GM19463 (cell line): ENCODE results near the gene ABCC6.
"Not testable (repeated sequence)": the region's sequence is repeated elsewhere in the genome, so short reads cannot be mapped to it uniquely, and the experiment has no call there.

Experiments
- ATAC-seq: cut with Tn5 transposase; IDR thresholded peaks from one replicate; pipeline ENCODE4 v1.9.1; 2021; ENCODE audit warnings: mild to moderate bottlenecking, moderate library complexity; ENCODE audit not compliant: unreplicated experiment

ABCC6 gene

DNA sequence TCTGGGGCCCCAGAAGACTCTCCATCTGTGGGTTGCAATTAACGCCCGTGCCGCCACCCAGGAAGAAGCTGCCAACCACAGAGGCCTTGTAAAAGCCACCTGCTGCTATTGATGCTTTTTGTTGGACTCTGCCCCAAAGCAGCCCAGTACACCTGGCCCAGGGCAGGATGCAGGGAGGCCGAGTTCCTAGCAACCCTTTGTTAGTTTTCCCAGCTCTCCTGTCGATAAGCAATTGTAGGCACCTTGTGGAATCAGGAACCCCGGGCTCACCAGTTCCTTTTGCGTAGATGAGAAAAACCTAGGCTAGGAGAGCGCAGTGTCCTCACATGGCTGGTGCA is 103.3 kb downstream of the ABCC6 start:
- ATAC-seq = no peak

DNA sequence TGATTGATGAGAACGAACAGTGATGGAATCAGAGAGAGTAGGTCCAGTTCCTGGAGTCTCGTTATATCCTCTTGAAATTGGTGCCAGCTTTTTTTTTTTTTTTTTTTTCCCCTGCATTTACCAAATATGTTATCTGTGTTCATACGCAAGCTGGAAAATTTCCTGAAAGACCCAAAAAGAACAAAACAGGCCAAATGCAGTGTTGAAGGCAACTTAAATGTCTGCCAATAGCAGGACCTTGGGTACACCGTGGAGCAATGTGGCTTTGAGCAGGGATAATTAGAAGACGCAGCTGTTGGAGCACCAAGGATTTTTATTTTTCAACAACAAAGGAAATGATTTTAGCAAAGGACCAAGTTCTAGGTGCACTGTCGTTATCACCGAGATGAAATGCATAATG is 105.0 kb downstream of the ABCC6 start:
- no peak for ATAC-seq

DNA sequence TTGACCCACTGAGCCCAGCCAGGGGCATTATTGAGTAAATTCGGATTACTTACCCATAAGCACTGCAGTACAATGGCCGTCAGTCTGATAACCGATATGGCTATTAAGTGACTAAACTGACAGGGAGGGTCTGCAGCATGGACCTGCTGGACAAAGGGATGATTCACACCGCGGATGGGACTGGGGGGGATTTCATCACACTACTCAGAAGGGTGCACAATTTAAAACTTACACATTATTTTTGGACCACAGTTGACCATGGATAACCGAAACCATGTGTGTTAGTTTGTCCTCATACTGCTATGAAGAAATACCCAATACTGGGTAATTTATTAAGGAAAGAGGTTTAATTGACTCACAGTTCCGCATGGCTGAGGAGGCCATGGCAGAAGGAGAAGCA is 106.5 kb downstream of the ABCC6 start:
- no peak for ATAC-seq

DNA sequence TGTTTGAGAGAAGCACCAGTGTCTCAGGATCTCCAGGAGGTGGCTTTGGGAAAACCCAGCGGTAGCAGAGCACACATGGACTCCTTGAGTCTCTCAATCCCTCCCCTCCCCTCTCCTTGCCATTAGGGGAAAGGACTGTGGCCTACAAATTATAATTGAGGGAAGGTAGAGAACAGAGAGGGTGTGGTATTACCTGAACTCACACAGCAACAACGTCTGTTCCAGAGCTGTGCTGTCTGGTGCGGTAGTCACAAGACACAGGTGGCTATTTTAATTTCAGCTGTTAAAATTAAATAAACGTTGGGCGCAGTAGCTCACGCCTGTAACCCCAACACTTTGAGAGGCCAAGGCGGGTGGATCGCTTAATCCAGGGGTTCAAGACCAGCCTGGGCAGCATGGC is 110.2 kb downstream of the ABCC6 start:
- ATAC-seq = no peak

DNA sequence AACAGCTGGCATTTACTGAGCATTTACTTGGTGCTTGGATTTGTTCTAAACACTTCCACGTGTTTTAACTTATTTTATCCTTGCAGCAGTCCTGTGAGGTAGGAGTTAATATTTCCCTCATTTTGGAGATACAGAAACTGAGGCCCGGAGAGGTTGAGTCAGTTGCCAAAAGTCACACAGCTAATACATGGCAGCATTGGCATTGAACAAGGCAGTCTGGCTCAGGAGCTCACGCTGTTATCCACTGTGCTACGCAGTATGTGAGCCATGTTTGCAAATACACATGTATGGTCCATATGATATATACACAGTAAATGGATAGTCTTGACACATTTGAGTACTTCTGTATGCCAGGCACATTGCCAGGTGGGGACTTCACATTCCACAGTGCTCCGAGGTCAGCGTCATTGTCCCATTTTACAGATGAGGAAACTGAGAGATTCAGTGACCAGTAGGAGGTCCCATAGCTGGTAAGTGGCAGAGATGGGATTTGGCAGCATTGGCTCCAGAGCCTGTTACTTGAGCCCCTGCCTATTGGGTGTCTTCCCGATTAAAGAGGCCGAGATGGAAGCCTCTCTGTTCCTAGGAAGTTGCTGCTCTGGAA is 110.7 kb downstream of the ABCC6 start:
- ATAC-seq = no peak

DNA sequence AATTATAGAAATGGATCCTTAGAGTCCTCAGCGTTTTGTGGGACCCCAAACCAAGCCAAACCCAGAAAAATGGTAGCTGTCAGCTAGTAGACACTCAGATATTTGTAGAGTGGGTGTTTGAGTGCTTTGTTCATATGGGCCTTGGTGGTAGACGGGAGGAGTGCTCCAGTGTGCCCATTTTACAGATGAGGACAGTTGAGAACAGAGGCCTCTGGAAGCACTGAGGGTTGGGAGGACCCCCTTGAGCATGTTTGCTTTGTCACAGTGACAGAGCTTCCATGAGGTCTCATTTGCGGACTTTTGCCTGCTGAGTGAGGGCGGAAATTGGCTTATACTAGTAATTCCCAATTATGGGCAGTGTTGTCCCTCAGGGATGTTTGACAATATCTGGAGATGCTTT is 111.7 kb downstream of the ABCC6 start:
- ATAC-seq = no peak

DNA sequence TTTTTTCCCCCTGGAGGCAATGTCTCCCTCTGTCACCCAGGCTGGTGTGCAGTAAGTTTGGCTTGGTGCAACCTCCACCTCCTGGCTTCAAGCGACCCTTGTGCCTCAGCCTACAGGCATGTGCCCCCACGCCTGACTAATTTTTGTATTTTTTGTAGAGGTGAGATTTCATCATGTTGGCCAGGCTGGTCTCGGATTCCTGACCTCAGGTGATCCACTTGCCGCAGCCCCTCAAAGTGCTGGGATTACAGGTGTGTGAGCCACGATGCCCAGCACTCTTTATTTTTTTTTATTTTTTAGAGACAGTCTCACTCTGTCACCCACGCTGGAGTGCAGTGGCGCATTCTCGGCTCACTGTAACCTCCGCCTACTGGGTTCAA is 113.2 kb downstream of the ABCC6 start:
- ATAC-seq = no peak

DNA sequence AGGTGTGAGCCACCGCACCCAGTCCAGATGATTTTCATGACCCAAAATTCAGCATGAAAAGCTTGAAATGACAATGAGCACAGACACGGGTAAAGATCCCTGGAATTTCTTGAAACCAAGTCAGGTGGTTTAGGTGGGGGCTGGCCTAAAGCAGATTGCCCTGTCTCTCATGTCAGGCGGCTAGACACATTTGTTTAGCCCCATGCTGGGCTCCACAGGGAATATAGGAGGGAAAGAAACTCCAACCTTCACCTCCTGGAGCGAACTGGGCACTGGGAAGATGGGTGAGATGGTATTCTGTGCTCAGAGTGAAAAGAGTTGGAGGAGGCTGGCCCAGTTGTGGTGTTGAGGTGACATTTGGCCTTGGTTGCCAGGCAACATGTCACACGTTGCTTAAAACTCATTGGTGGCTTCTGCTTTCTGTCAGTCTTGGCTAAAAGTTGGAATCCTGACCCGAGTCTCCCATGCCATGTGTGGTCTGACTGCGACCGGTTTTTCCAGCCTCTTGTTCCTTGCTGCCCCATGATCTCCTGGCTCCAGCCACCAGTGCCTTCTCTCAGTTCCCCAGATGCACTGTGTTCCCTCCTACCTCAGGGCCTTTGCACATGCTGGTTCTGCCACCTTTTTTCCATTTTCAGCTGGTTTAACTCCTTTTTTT is 113.7 kb downstream of the ABCC6 start:
- no peak for ATAC-seq

DNA sequence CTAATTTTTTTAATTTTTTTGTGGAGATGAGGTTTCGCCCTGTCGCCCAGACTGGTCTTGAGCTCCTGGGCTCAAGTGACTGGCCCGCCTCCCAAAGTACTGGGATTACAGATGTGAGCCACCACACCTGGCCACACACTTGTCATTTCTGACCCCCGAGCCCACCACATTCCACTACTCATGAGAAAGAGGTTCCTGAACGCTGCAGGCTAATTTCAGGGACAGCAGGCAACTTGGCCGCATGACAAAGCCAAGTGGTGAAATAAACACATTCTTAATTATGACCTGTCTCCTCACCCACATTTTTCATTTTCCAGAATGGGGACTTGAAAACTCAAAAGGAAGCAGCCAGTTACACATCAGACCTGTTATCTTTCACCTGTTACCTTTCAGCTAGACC is 114.5 kb downstream of the ABCC6 start:
- no peak for ATAC-seq

DNA sequence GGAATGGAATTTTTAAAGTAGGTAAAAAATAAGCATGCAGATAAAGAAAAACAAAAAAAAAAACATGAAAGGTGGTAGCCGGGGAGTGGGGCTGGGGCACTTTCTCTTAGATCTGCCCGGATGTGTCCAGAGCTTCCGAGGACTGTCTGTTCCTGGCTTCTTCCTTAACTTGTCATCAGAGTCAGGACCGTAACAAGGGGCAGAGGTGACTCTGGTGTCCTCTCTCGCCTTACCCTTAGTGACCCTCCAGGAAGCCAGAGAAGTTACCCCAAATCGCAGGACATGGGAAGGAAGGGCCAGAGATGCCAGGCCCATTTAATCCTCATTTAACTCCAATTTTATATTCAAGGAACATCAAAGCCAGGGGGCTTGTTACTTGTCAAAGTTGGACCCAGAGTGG is 115.5 kb downstream of the ABCC6 start:
- no peak for ATAC-seq

DNA sequence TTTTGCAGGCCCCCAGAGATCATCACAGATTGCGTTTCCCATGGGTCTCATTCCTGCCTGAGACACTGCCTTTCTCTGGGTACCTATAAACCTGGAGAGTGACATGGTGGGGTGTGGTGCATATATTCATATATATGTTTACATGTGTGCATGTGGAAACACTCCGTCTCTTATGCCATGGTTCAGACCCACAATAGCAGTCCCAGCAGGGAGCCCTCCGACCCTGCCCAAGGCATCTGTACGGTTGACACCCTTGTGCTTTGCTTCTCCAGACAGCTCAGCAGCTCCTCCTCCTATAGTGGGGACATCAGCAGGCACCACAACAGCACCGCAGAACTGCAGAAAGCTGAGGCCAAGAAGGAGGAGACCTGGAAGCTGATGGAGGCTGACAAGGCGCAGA is 116.8 kb downstream of the ABCC6 start:
- ATAC-seq = no peak

DNA sequence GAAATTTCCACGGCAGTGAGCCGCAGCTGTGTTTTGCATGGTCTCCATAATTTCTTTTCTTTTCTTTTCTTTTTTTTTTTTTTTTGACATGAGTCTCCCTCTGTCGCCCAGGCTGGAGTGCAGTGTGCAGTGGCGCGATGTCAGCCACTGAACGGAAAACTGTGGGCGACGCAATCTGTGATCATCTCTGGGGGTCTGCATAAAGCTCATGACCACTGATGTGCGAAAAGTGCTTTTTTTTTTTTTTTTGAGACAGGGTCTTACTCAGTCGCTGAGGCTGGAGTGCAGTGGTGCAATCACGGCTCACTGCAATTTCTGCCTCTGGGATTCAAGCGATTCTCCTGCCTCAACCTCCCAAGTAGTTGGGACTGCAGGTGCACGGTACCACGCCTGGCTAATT is 117.6 kb downstream of the ABCC6 start:
- ATAC-seq = no peak

DNA sequence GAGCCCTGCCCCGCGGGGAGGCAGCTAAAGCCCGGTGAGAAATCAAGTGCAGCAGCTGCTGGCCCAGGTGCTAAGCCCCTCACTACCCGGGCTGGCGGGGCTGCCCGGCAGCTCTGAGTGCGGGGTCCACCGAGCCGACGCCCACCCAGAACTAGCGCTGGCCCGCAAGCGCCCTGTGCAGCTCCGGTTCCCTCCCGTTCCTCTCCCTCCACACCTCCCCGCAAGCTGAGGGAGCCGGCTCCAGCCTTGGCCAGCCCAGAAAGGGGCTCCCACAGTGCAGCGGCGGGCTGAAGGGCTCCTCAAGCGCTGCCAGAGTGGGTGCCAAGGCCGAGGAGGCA is 118.5 kb downstream of the ABCC6 start:
- not testable (repeated sequence) for ATAC-seq

DNA sequence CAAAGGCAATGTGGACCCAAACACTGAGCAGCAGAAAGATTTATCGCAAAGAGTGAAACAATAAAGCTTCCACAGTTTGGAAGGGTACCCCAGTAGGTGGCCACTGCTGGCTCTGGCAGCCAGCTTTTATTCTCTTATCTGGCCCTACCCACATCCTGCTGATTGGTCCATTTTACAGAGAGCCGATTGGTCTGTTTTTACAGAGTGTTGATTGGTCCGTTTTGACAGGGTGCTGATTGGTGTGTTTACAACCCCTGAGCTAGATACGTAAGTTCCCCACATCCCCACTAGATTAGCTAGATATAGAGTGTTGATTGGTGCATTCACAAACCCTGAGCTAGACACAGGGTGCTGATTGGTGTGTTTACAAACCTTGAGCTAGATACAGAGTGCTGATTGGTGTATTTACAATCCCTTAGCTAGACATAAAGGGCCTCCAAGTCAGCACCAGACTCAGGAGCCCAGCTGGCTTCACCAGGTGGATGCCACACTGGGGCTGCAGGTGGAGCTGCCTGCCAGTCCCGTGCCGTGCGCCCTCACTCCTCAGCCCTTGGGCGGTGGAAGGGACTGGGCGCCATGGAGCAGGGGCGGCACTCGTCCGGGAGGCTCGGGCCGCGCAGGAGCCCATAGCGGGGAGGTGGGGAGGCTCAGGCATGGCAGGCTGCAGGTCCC is 119.0 kb downstream of the ABCC6 start:
- ATAC-seq = not testable (repeated sequence)

DNA sequence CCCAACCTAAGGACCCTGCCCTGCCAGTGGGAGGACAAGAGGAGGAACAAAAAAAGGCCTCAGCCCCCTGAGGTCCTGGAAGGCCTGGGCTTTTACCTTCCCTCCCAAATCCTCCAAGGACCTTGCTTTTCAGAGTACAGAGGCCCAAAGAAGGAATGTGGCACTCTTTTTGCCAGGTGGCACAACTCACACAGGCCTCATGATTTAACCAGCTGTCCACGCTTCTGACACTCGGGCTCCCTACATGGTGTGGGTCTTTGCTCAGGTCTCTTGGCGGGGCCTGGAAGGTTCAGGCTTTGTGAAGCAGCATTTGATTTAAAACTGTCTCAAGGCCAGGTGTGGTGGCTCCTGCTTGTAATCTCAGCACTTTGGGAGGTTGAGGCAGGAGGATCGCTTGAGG is 120.6 kb downstream of the ABCC6 start:
- ATAC-seq = no peak

DNA sequence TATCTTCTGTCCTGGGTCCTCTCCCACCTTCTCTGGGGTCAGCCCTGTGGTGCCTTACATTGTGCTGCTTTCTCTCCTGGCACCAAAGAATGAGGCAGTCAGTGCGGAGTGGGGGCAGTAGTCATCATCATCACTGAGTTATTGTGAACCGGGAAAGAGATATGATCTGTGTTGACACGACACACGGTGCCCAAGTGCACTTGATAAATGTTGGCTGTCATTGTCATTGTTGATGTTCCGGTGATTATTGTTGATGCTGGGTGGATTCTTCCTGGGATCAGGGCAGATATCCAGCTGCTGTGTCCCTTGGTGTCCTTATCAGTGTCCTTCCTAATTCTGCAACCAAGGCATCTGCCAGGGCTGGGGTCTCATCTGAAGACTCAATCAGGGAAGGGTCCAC is 121.7 kb downstream of the ABCC6 start:
- ATAC-seq = no peak

DNA sequence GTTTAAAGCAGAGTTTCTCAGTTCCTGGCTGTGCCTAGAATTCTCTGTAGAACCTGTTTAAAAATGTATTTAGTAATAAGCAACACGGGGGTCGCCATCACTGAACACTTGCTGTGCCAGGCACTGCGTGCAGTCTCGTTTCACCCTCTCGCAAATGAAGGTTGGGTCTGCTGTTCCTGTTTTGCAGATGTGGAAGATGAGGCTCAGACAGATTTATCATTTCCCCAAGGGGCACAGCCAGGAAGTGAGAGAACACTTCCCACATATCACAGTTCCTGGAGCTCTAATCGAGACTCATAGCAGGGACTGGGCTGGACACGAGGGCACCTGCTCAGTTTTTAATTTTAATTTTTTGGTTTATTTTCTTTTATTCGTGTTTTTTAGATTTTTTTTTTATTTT is 122.7 kb downstream of the ABCC6 start:
- ATAC-seq = no peak

DNA sequence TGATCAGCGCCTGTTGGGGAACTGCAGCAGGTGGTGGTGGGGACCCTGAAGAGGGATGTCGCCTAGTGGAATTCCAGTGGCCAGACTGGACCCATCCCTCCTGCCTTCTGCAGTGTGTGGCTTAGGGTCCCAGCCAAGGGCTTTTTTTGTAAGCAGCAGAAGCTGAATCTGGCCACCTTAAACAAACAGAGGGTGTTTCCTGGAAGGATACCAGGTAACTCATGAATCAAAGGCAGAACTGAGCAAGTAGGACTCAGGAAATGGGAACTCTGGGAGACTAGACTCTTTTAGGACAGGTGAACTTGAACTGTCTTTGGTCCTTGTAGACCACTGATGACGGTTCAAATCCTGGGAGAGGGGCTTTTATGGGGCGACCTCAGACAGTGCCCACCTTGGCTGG is 124.0 kb downstream of the ABCC6 start:
- no peak for ATAC-seq
